Hepatocyte (in vitro differentiated cells): ENCODE results near the gene RIBC2. TPM values are rescaled to one million over a fixed set of nuclear protein-coding genes. Genes with fewer than 3 reads are reported as not detected.
"Not testable (repeated sequence)": the region's sequence is repeated elsewhere in the genome, so short reads cannot be mapped to it uniquely, and the experiment has no call there.

Experiments used
- DNase-seq: peaks from one replicate; pipeline ENCODE4 v3.0.0-alpha.2; 2016; ENCODE audit warnings: low spot score
- H2AFZ ChIP-seq: fragments of 200-600 bp; sonication (generic); 2 replicates; pipeline ENCODE4 v1.6.0; 2016; ENCODE audit warnings: antibody characterized with exemption, mild to moderate bottlenecking
- H3K27ac ChIP-seq: fragments of 200-600 bp; sonication (generic); 2 replicates; pipeline ENCODE4 v1.5.1; 2016; ENCODE audit warnings: mild to moderate bottlenecking
- H3K27me3 ChIP-seq: fragments of 200-600 bp; sonication (generic); 2 replicates; pipeline ENCODE4 v1.6.1; 2016
- H3K36me3 ChIP-seq: fragments of 200-600 bp; sonication (generic); replicated peaks from 2 replicates; pipeline ENCODE4 v1.5.1; 2016; ENCODE audit warnings: low read depth; ENCODE audit not compliant: insufficient read depth
- H3K4me1 ChIP-seq: fragments of 200-600 bp; sonication (generic); 2 replicates; pipeline ENCODE4 v1.5.1; 2016; ENCODE audit warnings: mild to moderate bottlenecking, moderate library complexity; ENCODE audit not compliant: insufficient read depth
- H3K4me2 ChIP-seq: fragments of 200-600 bp; sonication (generic); 2 replicates; pipeline ENCODE4 v1.6.0; 2016
- H3K4me3 ChIP-seq: fragments of 200-600 bp; sonication (generic); 2 replicates; pipeline ENCODE4 v1.5.1; 2016; ENCODE audit warnings: mild to moderate bottlenecking
- H3K79me2 ChIP-seq: fragments of 200-600 bp; sonication (generic); 2 replicates; pipeline ENCODE4 v1.6.0; 2017; ENCODE audit warnings: mild to moderate bottlenecking
- H3K9me2 ChIP-seq: fragments of 200-600 bp; sonication (generic); replicated peaks from 2 replicates; pipeline ENCODE4 v1.6.0; 2017; ENCODE audit warnings: mild to moderate bottlenecking; ENCODE audit not compliant: insufficient read depth
- H3K9me3 ChIP-seq: fragments of 200-600 bp; sonication (generic); 2 replicates; pipeline ENCODE4 v1.5.1; 2016; ENCODE audit warnings: low read depth, mild to moderate bottlenecking
- H4K20me1 ChIP-seq: fragments of 200-600 bp; sonication (generic); 2 replicates; pipeline ENCODE4 v1.6.0; 2016; ENCODE audit warnings: mild to moderate bottlenecking; ENCODE audit not compliant: insufficient read depth, poor library complexity, severe bottlenecking
- CTCF ChIP-seq: fragments of 200-600 bp; sonication (generic); IDR thresholded peaks from 2 replicates; pipeline ENCODE4 v1.5.1; 2016; ENCODE audit warnings: antibody characterized with exemption, mild to moderate bottlenecking; ENCODE audit not compliant: poor library complexity
- EZH2 ChIP-seq: fragments of 200-600 bp; sonication (generic); IDR thresholded peaks from 2 replicates; pipeline ENCODE4 v1.6.1; 2016; ENCODE audit warnings: antibody characterized with exemption, mild to moderate bottlenecking, borderline replicate concordance
- EZH2phosphoT487 ChIP-seq: fragments of 200-600 bp; sonication (generic); IDR thresholded peaks from one replicate; pipeline ENCODE4 v1.6.1; 2018; ENCODE audit warnings: antibody characterized with exemption, mild to moderate bottlenecking, low read depth, moderate library complexity; ENCODE audit not compliant: unreplicated experiment, severe bottlenecking
- WGBS: methylation state at CpG from one replicate; pipeline ENCODE4 v1.1.6; 2016; ENCODE audit warnings: low lambda C conversion rate; ENCODE audit errors: missing lambda C conversion rate; 5-methylcytosine and 5-hydroxymethylcytosine counted together
- polyA plus RNA-seq: library from polyadenylated mRNA; unstranded; fragments of >200 nt; fragmentation: Nextera tagmentation; extraction: Ambion mirVana; gene quantifications from 2 replicates; pipeline ENCODE4 v1.2.1, GENCODE V29; 2016
- total RNA-seq: library from RNA; depleted of rRNA; stranded (reverse); fragments of >200 nt; gene quantifications from 2 replicates; pipeline ENCODE4 v1.2.3, GENCODE V29; 2014

RIBC2 gene
- total and polyA plus RNA-seq, 2 experiments from 2014 or later, result 0.50 to 0.56 TPM

GRCh38 chr22:45435544-45436139 is 22.1 kb downstream of the RIBC2 start:
- H3K4me1 ChIP-seq, result peaks cover 7% of the 10 kb centered on the region
- WGBS, result 13% methylated on average over 20 of the region's 20 CpGs
- no peaks in the 10 kb centered on the region for H3K79me2 ChIP-seq
- H3K36me3 ChIP-seq, result no peaks in the 10 kb centered on the region
- TF ChIP-seq CTCF (peak; percentile 99), EZH2phosphoT487 (no peak)
- H2AFZ ChIP-seq, result peak overlapping the region; percentile 20
- no peaks in the 10 kb centered on the region for H3K9me3 ChIP-seq
- peak overlapping the region; percentile 22 for H3K4me2 ChIP-seq
- no peaks in the 10 kb centered on the region for H3K27me3 ChIP-seq
- DNase-seq, result peak; percentile 94
- no peaks in the 10 kb centered on the region for H3K9me2 ChIP-seq
- no peaks in the 10 kb centered on the region for H4K20me1 ChIP-seq
- peak overlapping the region; percentile 54 for H3K27ac ChIP-seq
- no peak overlapping the region for H3K4me3 ChIP-seq

GRCh38 chr22:45436871-45437517 is 23.5 kb downstream of the RIBC2 start:
- not testable (repeated sequence) for H3K9me3 ChIP-seq, H3K4me2 ChIP-seq, H3K36me3 ChIP-seq, H3K27me3 ChIP-seq, H3K79me2 ChIP-seq, H4K20me1 ChIP-seq, H3K27ac ChIP-seq, H2AFZ ChIP-seq, H3K9me2 ChIP-seq, H3K4me3 ChIP-seq, DNase-seq
- H3K4me1 ChIP-seq, result peaks cover 14% of the 10 kb centered on the region
- WGBS, result 95% methylated on average over 23 of the region's 34 CpGs

GRCh38 chr22:45438336-45438735 is 24.8 kb downstream of the RIBC2 start:
- Histone ChIP-seq H3K9me2 (no peaks in the 10 kb centered on the region), H3K4me3 (no peak overlapping the region), H3K4me1 (peaks cover 23% of the 10 kb centered on the region), H3K36me3 (no peaks in the 10 kb centered on the region), H3K79me2 (no peaks in the 10 kb centered on the region), H3K4me2 (no peak overlapping the region), H3K9me3 (no peaks in the 10 kb centered on the region), H2AFZ (no peak overlapping the region), H4K20me1 (no peaks in the 10 kb centered on the region), H3K27me3 (no peaks in the 10 kb centered on the region), H3K27ac (no peak overlapping the region)
- TF ChIP-seq EZH2phosphoT487, result no peak
- TF ChIP-seq EZH2, result no peak
- TF ChIP-seq CTCF, result no peak
- DNase-seq, result no peak

GRCh38 chr22:45440688-45441087 is 27.2 kb downstream of the RIBC2 start:
- H4K20me1 ChIP-seq, H2AFZ ChIP-seq, H3K36me3 ChIP-seq, H3K9me3 ChIP-seq, H3K4me3 ChIP-seq, H3K9me2 ChIP-seq, H3K27me3 ChIP-seq, DNase-seq, H3K79me2 ChIP-seq: not testable (repeated sequence)
- peaks cover 32% of the 10 kb centered on the region for H3K4me1 ChIP-seq
- peak overlapping the region; percentile 14 for H3K4me2 ChIP-seq
- peak overlapping the region; percentile 19 for H3K27ac ChIP-seq
- WGBS, result 48% methylated on average over 13 of the region's 13 CpGs
